Peyer's patch (tissue), 4 donors: ENCODE measurements around the gene MKNK1.

Experiments used
- POLR2A ChIP-seq, 2 donors: fragments of 450-650 bp; IDR thresholded peaks; one replicate each; pipeline ENCODE4 v1.5.1; 2017; ENCODE audit warnings: antibody characterized with exemption in 2 of 2, mild to moderate bottlenecking in 2 of 2, moderate library complexity in 2 of 2
- TF ChIP-seq, protein P1 (sequence below), 6 experiments: fragments of 450-650 bp in 4 of 6; fragments of 200-600 bp in 2 of 6; sonication (generic) in 1 of 6; IDR thresholded peaks; one replicate each; pipeline ENCODE4 v1.5.1; 2017 to 2019; ENCODE audit warnings: antibody characterized with exemption in 6 of 6, mild to moderate bottlenecking in 3 of 6, moderate library complexity in 1 of 6

DNA sequence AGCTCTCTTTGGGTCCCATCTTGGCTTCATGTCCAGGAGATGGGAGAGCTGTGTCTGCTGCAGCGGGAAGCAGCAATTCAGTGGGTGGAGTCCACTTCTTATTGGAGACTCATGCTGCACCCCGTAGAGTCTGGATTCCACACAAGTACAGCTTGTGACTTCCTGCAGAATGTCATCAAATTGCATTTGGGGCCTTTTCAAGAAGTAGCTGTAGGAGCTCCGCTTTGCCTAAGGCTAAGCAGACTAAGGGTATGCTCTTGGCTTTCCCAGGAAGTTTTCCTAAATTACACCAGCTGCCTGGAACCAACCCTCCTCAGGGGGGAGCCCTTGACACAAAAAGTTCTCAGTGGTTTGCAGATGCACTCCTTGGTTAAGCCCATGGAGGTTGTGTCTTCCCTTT, 18.3 kb upstream of the MKNK1 start:
- TF ChIP-seq, protein P1, sequence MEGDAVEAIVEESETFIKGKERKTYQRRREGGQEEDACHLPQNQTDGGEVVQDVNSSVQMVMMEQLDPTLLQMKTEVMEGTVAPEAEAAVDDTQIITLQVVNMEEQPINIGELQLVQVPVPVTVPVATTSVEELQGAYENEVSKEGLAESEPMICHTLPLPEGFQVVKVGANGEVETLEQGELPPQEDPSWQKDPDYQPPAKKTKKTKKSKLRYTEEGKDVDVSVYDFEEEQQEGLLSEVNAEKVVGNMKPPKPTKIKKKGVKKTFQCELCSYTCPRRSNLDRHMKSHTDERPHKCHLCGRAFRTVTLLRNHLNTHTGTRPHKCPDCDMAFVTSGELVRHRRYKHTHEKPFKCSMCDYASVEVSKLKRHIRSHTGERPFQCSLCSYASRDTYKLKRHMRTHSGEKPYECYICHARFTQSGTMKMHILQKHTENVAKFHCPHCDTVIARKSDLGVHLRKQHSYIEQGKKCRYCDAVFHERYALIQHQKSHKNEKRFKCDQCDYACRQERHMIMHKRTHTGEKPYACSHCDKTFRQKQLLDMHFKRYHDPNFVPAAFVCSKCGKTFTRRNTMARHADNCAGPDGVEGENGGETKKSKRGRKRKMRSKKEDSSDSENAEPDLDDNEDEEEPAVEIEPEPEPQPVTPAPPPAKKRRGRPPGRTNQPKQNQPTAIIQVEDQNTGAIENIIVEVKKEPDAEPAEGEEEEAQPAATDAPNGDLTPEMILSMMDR (IDR thresholded peaks at IDR 0.05): peak in 5 of 6 experiments; percentile 23 to 64 (median 48)
- TF ChIP-seq POLR2A (IDR thresholded peaks at IDR 0.05): no peak
